GM12878 (cell line): ENCODE data around the gene PSAPL1. TPM values are rescaled to one million over a fixed set of nuclear protein-coding genes. Genes with fewer than 3 reads are reported as not detected.

Source experiments
- CBX5 ChIP-seq: sonication (generic); IDR thresholded peaks from 2 replicates; pipeline ENCODE4 v1.6.1; 2016; ENCODE audit warnings: low read depth, moderate library complexity, mild to moderate bottlenecking, inconsistent platforms
- NFIC ChIP-seq: IDR thresholded peaks from 2 replicates; pipeline ENCODE4 v1.6.1; 2012; ENCODE audit warnings: low read depth, mild to moderate bottlenecking, inconsistent platforms, low read length, moderate library complexity
- polyA plus RNA-seq, 11 experiments: library from polyadenylated mRNA; depleted of rRNA in 4 of 11; unstranded in 6 of 11; stranded (reverse) in 5 of 11; fragments of >200 nt; fragmentation: Nextera tagmentation in 4 of 11; fragmentation: Illumina TruSeq in 1 of 11; extraction: Ambion mirVana in 4 of 11; extraction: Trizol in 1 of 11; gene quantifications; 1 replicate in 1 of 11; 2 replicates in 10 of 11; pipeline versions ENCODE4 v1.2.1 to v1.2.3, GENCODE V29; 2011 to 2016; ENCODE audit warnings: inconsistent platforms in 2 of 11, missing spikeins in 2 of 11, low read depth in 1 of 11
- total RNA-seq, 4 experiments: library from RNA; depleted of rRNA in 3 of 4; stranded (reverse); fragments of >200 nt in 3 of 4; fragmentation: Illumina TruSeq in 1 of 4; extraction: Trizol in 1 of 4; gene quantifications; 2 replicates each; pipeline versions ENCODE4 v1.2.1 to v1.2.3, GENCODE V29; 2013 to 2021
- TF ChIP-seq, protein P1 (sequence below): fragments of 450-650 bp; IDR thresholded peaks from 2 replicates; pipeline ENCODE4 v1.6.1; 2017; ENCODE audit warnings: mild to moderate bottlenecking
- TF ChIP-seq, protein P2 (sequence below): IDR thresholded peaks from 2 replicates; pipeline ENCODE4 v1.6.1; 2011; ENCODE audit warnings: borderline replicate concordance, low read depth, mild to moderate bottlenecking, moderate library complexity, low read length; ENCODE audit not compliant: insufficient read depth, poor library complexity, severe bottlenecking
- TF ChIP-seq, protein P3 (sequence below): fragments of 450-650 bp; IDR thresholded peaks from 2 replicates; pipeline ENCODE4 v1.6.1; 2018; ENCODE audit warnings: mild to moderate bottlenecking, low read depth, moderate library complexity; ENCODE audit not compliant: partially characterized antibody

PSAPL1 gene
- total and polyA plus RNA-seq, 10 of the 15 experiments (the other 5 are each of a cell fraction or from before 2014, with no cell fraction given): not detected

- TF ChIP-seq, protein P1, sequence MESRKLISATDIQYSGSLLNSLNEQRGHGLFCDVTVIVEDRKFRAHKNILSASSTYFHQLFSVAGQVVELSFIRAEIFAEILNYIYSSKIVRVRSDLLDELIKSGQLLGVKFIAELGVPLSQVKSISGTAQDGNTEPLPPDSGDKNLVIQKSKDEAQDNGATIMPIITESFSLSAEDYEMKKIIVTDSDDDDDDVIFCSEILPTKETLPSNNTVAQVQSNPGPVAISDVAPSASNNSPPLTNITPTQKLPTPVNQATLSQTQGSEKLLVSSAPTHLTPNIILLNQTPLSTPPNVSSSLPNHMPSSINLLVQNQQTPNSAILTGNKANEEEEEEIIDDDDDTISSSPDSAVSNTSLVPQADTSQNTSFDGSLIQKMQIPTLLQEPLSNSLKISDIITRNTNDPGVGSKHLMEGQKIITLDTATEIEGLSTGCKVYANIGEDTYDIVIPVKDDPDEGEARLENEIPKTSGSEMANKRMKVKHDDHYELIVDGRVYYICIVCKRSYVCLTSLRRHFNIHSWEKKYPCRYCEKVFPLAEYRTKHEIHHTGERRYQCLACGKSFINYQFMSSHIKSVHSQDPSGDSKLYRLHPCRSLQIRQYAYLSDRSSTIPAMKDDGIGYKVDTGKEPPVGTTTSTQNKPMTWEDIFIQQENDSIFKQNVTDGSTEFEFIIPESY: no peak
- TF ChIP-seq, protein P2, sequence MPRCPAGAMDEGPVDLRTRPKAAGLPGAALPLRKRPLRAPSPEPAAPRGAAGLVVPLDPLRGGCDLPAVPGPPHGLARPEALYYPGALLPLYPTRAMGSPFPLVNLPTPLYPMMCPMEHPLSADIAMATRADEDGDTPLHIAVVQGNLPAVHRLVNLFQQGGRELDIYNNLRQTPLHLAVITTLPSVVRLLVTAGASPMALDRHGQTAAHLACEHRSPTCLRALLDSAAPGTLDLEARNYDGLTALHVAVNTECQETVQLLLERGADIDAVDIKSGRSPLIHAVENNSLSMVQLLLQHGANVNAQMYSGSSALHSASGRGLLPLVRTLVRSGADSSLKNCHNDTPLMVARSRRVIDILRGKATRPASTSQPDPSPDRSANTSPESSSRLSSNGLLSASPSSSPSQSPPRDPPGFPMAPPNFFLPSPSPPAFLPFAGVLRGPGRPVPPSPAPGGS: no peak
- TF ChIP-seq NFIC: no peak
- TF ChIP-seq, protein P3, sequence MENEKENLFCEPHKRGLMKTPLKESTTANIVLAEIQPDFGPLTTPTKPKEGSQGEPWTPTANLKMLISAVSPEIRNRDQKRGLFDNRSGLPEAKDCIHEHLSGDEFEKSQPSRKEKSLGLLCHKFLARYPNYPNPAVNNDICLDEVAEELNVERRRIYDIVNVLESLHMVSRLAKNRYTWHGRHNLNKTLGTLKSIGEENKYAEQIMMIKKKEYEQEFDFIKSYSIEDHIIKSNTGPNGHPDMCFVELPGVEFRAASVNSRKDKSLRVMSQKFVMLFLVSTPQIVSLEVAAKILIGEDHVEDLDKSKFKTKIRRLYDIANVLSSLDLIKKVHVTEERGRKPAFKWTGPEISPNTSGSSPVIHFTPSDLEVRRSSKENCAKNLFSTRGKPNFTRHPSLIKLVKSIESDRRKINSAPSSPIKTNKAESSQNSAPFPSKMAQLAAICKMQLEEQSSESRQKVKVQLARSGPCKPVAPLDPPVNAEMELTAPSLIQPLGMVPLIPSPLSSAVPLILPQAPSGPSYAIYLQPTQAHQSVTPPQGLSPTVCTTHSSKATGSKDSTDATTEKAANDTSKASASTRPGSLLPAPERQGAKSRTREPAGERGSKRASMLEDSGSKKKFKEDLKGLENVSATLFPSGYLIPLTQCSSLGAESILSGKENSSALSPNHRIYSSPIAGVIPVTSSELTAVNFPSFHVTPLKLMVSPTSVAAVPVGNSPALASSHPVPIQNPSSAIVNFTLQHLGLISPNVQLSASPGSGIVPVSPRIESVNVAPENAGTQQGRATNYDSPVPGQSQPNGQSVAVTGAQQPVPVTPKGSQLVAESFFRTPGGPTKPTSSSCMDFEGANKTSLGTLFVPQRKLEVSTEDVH: no peak
- no peak for TF ChIP-seq CBX5
- TF ChIP-seq, all 136 proteins: peak for 0
These were observed 35.8 kb downstream of the PSAPL1 start (continued) for GRCh38 chr4:7398788-7399439.
